ENCODE results near the gene NOS1AP. TPM values are rescaled to one million over a fixed set of nuclear protein-coding genes. Genes with fewer than 3 reads are reported as not detected.

The NOS1AP gene
- total and polyA plus RNA-seq, 2 experiments from 2014 or later = 5.8 to 6.6 TPM

GRCh38 chr1:162215902-162216301, 146.4 kb downstream of the NOS1AP start:
- no peaks in the 10 kb centered on the region for H3K36me3 ChIP-seq (ENCODE audit: insufficient read depth)
- H3F3A ChIP-seq (replicated peaks; ENCODE audit: low read depth) = no peaks in the 10 kb centered on the region
- H3K9me2 ChIP-seq (ENCODE audit: insufficient read depth) = no peaks in the 10 kb centered on the region
- H2AFZ ChIP-seq = no peak overlapping the region
- no peaks in the 10 kb centered on the region for H4K20me1 ChIP-seq (replicated peaks; ENCODE audit: insufficient read depth)
- no peak for TF ChIP-seq CTCF (conservative IDR thresholded peaks at IDR 0.05; ENCODE audit: low read depth in 2 of 2)
- no peak for TF ChIP-seq POLR2AphosphoS5 (IDR thresholded peaks at IDR 0.05; ENCODE audit: low read depth)
- TF ChIP-seq JUNB (IDR thresholded peaks at IDR 0.05; ENCODE audit: unreplicated experiment) = no peak
- TF ChIP-seq, protein P1, sequence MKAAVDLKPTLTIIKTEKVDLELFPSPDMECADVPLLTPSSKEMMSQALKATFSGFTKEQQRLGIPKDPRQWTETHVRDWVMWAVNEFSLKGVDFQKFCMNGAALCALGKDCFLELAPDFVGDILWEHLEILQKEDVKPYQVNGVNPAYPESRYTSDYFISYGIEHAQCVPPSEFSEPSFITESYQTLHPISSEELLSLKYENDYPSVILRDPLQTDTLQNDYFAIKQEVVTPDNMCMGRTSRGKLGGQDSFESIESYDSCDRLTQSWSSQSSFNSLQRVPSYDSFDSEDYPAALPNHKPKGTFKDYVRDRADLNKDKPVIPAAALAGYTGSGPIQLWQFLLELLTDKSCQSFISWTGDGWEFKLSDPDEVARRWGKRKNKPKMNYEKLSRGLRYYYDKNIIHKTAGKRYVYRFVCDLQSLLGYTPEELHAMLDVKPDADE (IDR thresholded peaks at IDR 0.05) = no peak
- TF ChIP-seq ZNF462 (CRISPR knock-in tag; IDR thresholded peaks at IDR 0.05) = peak; percentile 22; the same call in 1 of the 2 replicates
- TF ChIP-seq ZNF331 (CRISPR knock-in tag; IDR thresholded peaks at IDR 0.05; ENCODE audit: low read depth) = no peak
- TF ChIP-seq CREB1 (CRISPR knock-in tag; IDR thresholded peaks at IDR 0.05; ENCODE audit: low read depth) = 0 out of 2 replicates have a peak, but pooled peaks have one; percentile 16
- TF ChIP-seq EZH2phosphoT487 (IDR thresholded peaks at IDR 0.05; ENCODE audit: unreplicated experiment) = no peak
- no peak for TF ChIP-seq NANOG (IDR thresholded peaks at IDR 0.05; ENCODE audit: borderline replicate concordance)
- peaks cover 68% of the 10 kb centered on the region for H3K4me1 ChIP-seq (ENCODE audit: insufficient read depth)
- peaks cover 20% of the 10 kb centered on the region for H3K79me2 ChIP-seq (replicated peaks; ENCODE audit: insufficient read depth)
- no peak overlapping the region for H3K27ac ChIP-seq (ENCODE audit: low read depth)
- Mint-ChIP-seq H3K4me1 (peaks cover 85% of the 10 kb centered on the region), H3K27ac (peak overlapping the region; percentile 17; the same call in 1 of the 2 replicates), H3K9me3 (no peaks in the 10 kb centered on the region), H3K36me3 (ENCODE audit: low read depth) (no peaks in the 10 kb centered on the region), H3K27me3 (ENCODE audit: insufficient read depth, low read depth, poor library complexity) (peaks cover 4% of the 10 kb centered on the region), H3K4me3 (peak overlapping the region; percentile 1; the same call in 1 of the 3 replicates)
- ATAC-seq (peak; percentile 71), DNase-seq (ENCODE audit: low spot score) (peak; percentile 73)
- no peaks in the 10 kb centered on the region for H3K27me3 ChIP-seq (ENCODE audit: insufficient read depth)
- H3K4me3 ChIP-seq = no peak overlapping the region
- H3K4me2 ChIP-seq = peak overlapping the region; percentile 15
